K562 (cell line): Measurements from ENCODE around the gene UBE2L3. TPM values are rescaled to one million over a fixed set of nuclear protein-coding genes. Genes with fewer than 3 reads are reported as not detected.

Experiments
- ATAC-seq: fragments of 200-7000 bp; cut with Tn5 transposase; 3 replicates; pipeline ENCODE4 v1.9.1; 2020; ENCODE audit warnings: moderate library complexity
- BruUV-seq: library from RNA; stranded (reverse); fragments of 400-500 nt; replicated peaks from 2 replicates; lab custom pipeline; 2021; lab: Mats Ljungman, UMichigan
- CTCF ChIA-PET: fragments of 300-600 bp; formaldehyde crosslinking; extraction: SDS; loops from one replicate; lab custom pipeline; 2021; ENCODE audit warnings: low intra/inter-chr PET ratio; lab: Yijun Ruan, JAX
- POLR2A ChIA-PET: fragments of 300-600, 350-650 bp; sonication (Branson Sonifier 250); formaldehyde crosslinking; extraction: SDS; loops from one replicate; lab custom pipeline; 2021; ENCODE audit warnings: antibody characterized with exemption, inconsistent platforms; lab: Yijun Ruan, JAX
- DNase-seq, 4 experiments: peaks; one replicate each; pipeline versions ENCODE4 v3.0.0 to v3.0.0-alpha.2; 2011 to 2018; ENCODE audit warnings: low spot score in 3 of 4, mixed read lengths in 3 of 4; ENCODE audit errors: extremely low read depth in 1 of 4
- FAIRE-seq: peaks from 2 replicates; lab custom pipeline; 2011; peaks lifted over from hg19 to GRCh38; lab: Jason Lieb, UNC
- H2AFZ ChIP-seq: 2 replicates; pipeline ENCODE4 v1.6.0; 2011; ENCODE audit warnings: low read depth, low read length, control low read depth, inconsistent platforms
- H3K27ac ChIP-seq: fragments of 200-600 bp; 3 replicates; pipeline ENCODE4 v1.8.0; 2011; ENCODE audit warnings: low read depth, mild to moderate bottlenecking, control low read depth, inconsistent platforms, low read length, moderate library complexity, mixed read lengths; ENCODE audit errors: extremely low read depth
- H3K27me3 ChIP-seq, 2 experiments: fragments of 300-600 bp in 1 of 2; 2 replicates in 1 of 2; 3 replicates in 1 of 2; pipeline versions ENCODE4 v1.6.0 to v1.8.0; 2011; ENCODE audit warnings: inconsistent platforms in 2 of 2, low read length in 2 of 2, mild to moderate bottlenecking in 1 of 2, mixed read lengths in 1 of 2, moderate library complexity in 1 of 2; ENCODE audit not compliant: control insufficient read depth in 2 of 2, insufficient read depth in 2 of 2
- H3K36me3 ChIP-seq: fragments of 300-600 bp; 3 replicates; pipeline ENCODE4 v1.8.0; 2011; ENCODE audit warnings: mild to moderate bottlenecking, low read length, inconsistent platforms; ENCODE audit not compliant: control insufficient read depth, insufficient read depth
- H3K4me1 ChIP-seq, 2 experiments: fragments of 200-600 bp in 1 of 2; replicated peaks in 1 of 2; 2 replicates in 1 of 2; 3 replicates in 1 of 2; pipeline versions ENCODE4 v1.5.1 to v1.8.0; 2011; ENCODE audit warnings: inconsistent platforms in 2 of 2, low read length in 2 of 2, mild to moderate bottlenecking in 1 of 2, mixed read lengths in 1 of 2, moderate library complexity in 1 of 2; ENCODE audit not compliant: control insufficient read depth in 2 of 2, insufficient read depth in 2 of 2
- H3K4me2 ChIP-seq: 2 replicates; pipeline ENCODE4 v1.6.1; 2011; ENCODE audit warnings: low read length, control low read depth, inconsistent platforms, mixed read lengths; ENCODE audit not compliant: insufficient read depth
- H3K4me3 ChIP-seq: fragments of 200-600 bp; sonication (generic), shearing (Covaris generic); 2 replicates; pipeline ENCODE4 v1.5.1; 2016; ENCODE audit warnings: control low read depth, inconsistent platforms
- H3K79me2 ChIP-seq: fragments of 200-600 bp; 3 replicates; pipeline ENCODE4 v1.8.0; 2011; ENCODE audit warnings: low read length, inconsistent platforms; ENCODE audit not compliant: control insufficient read depth, insufficient read depth
- H3K9ac ChIP-seq, 2 experiments: 2 replicates each; pipeline versions ENCODE4 v1.6.0 to v1.6.1; 2011; ENCODE audit warnings: low read depth in 2 of 2, low read length in 2 of 2, control low read depth in 1 of 2, inconsistent platforms in 1 of 2, mild to moderate bottlenecking in 1 of 2, mixed read lengths in 1 of 2; ENCODE audit not compliant: insufficient read depth in 1 of 2
- H3K9me1 ChIP-seq: one replicate; pipeline ENCODE4 v1.6.0; 2011; ENCODE audit warnings: inconsistent platforms, mild to moderate bottlenecking, low read length, moderate library complexity; ENCODE audit not compliant: control insufficient read depth, insufficient read depth
- H3K9me3 ChIP-seq: replicated peaks from 2 replicates; pipeline ENCODE4 v1.5.1; 2011; ENCODE audit warnings: low read depth, low read length, inconsistent platforms; ENCODE audit not compliant: control insufficient read depth, insufficient read depth
- H4K20me1 ChIP-seq: replicated peaks from 2 replicates; pipeline ENCODE4 v1.6.1; 2011; ENCODE audit warnings: low read length, inconsistent platforms, mixed read lengths; ENCODE audit not compliant: control insufficient read depth, insufficient read depth
- CEBPG ChIP-seq, 3 experiments: fragments of 200-800 bp in 1 of 3; sonication (Bioruptor generic) in 1 of 3; sonication (generic) in 1 of 3; formaldehyde crosslinking in 1 of 3; IDR thresholded peaks in 2 of 3; conservative IDR thresholded peaks in 1 of 3; 2 replicates each; pipeline versions ENCODE4 v1.6.1 to v1.8.0; 2016 to 2022; ENCODE audit warnings: missing compliant biosample characterization in 2 of 3, missing genetic modification characterization in 2 of 3, mild to moderate bottlenecking in 1 of 3, missing genetic modification reagents in 1 of 3
- HCFC1 ChIP-seq: IDR thresholded peaks from 2 replicates; pipeline ENCODE4 v1.6.1; 2012; ENCODE audit warnings: low read depth, low read length, improper control_type of control experiment
- HNRNPUL1 ChIP-seq: fragments of 200-400 bp; formaldehyde crosslinking; IDR thresholded peaks from 2 replicates; pipeline ENCODE4 v1.6.1; 2017; ENCODE audit warnings: low read length
- KAT2B ChIP-seq: IDR thresholded peaks from one replicate; pipeline ENCODE4 v1.6.1; 2012; ENCODE audit warnings: low read depth, mild to moderate bottlenecking, control low read depth, inconsistent platforms, low read length, moderate library complexity
- NFIX ChIP-seq: fragments of 250-450 bp; sonication (Bioruptor Pico); IDR thresholded peaks from 2 replicates; pipeline ENCODE4 v1.4.0; 2020; ENCODE audit warnings: low read depth, mild to moderate bottlenecking, moderate library complexity
- POLR2AphosphoS2 ChIP-seq: IDR thresholded peaks from 2 replicates; pipeline ENCODE4 v1.6.1; 2012; ENCODE audit warnings: low read length, improper control_type of control experiment
- RBBP5 ChIP-seq: fragments of 200-600 bp; sonication (generic); IDR thresholded peaks from 2 replicates; pipeline ENCODE4 v1.6.1; 2012; ENCODE audit warnings: borderline replicate concordance, mild to moderate bottlenecking, low read length, control low read depth, inconsistent platforms; ENCODE audit not compliant: insufficient read depth, poor library complexity, severe bottlenecking
- SMARCC2 ChIP-seq: fragments of 450-650 bp; IDR thresholded peaks from 2 replicates; pipeline ENCODE4 v1.6.1; 2017; ENCODE audit warnings: antibody characterized with exemption, moderate library complexity, mild to moderate bottlenecking, low read depth
- SMC3 ChIP-seq: conservative IDR thresholded peaks from 2 replicates; pipeline ENCODE4 v1.6.1; 2011; ENCODE audit warnings: low read depth, low read length, improper control_type of control experiment; ENCODE audit not compliant: insufficient read depth
- SNIP1 ChIP-seq: fragments of 450-650 bp; IDR thresholded peaks from 2 replicates; pipeline ENCODE4 v1.7.1; 2017; ENCODE audit warnings: low read depth, mild to moderate bottlenecking
- WHSC1 ChIP-seq: IDR thresholded peaks from one replicate; pipeline ENCODE4 v1.6.1; 2012; ENCODE audit warnings: low read length, control low read depth, inconsistent platforms
- ZC3H11A ChIP-seq: IDR thresholded peaks from 2 replicates; pipeline ENCODE4 v1.6.1; 2012; ENCODE audit warnings: low read depth, low read length, improper control_type of control experiment
- ZNF134 ChIP-seq: fragments of 250-450 bp; sonication (Bioruptor Pico); conservative IDR thresholded peaks from 2 replicates; pipeline ENCODE4 v1.4.0; 2020
- ZNF408 ChIP-seq: fragments of 250-450 bp; sonication (Bioruptor Pico); IDR thresholded peaks from 2 replicates; pipeline ENCODE4 v1.4.0; 2020; ENCODE audit warnings: low read depth, mild to moderate bottlenecking, moderate library complexity
- WGBS: fragments of 100-300 bp; shearing (Covaris generic); methylation state at CpG from one replicate; pipeline ENCODE4 v1.1.6; 2016; ENCODE audit warnings: low coverage, mixed read lengths; ENCODE audit not compliant: insufficient coverage; ENCODE audit errors: missing lambda C conversion rate; 5-methylcytosine and 5-hydroxymethylcytosine counted together
- in situ Hi-C: fragments of 300-500 bp; cut with MboI; formaldehyde crosslinking; loops from 4 replicates; pipeline ENCODE4 v1.15.0; 2018; ENCODE audit warnings: inconsistent platforms, mixed read lengths
- intact Hi-C: fragments of 100-400 bp; cut with micrococcal nuclease; formaldehyde crosslinking; loops from 2 replicates; pipeline ENCODE4 v1.14.2; 2022
- polyA plus RNA-seq, 8 experiments: library from polyadenylated mRNA; depleted of rRNA in 4 of 8; stranded (reverse) in 5 of 8; unstranded in 3 of 8; fragments of >200 nt; fragmentation: Nextera tagmentation in 2 of 8; fragmentation: Illumina TruSeq in 1 of 8; extraction: Ambion mirVana in 2 of 8; extraction: Trizol in 1 of 8; gene quantifications; 2 replicates each; pipeline versions ENCODE4 v1.2.1 to v1.2.3, GENCODE V29; 2011 to 2014; ENCODE audit warnings: inconsistent platforms in 1 of 8, missing spikeins in 1 of 8
- total RNA-seq, 7 experiments: library from RNA; depleted of rRNA in 6 of 7; stranded (reverse); fragments of >200 nt in 6 of 7; fragmentation: Illumina TruSeq in 2 of 7; extraction: Trizol in 2 of 7; gene quantifications; 2 replicates each; pipeline versions ENCODE4 v1.2.1 to v1.2.3, GENCODE V29; 2011 to 2021; ENCODE audit warnings: low replicate concordance in 1 of 7
- TF ChIP-seq, protein P1 (sequence below), 3 experiments: IDR thresholded peaks in 2 of 3; conservative IDR thresholded peaks in 1 of 3; 2 replicates each; pipeline ENCODE4 v1.5.1; 2011 to 2012; ENCODE audit warnings: low read length in 3 of 3, mild to moderate bottlenecking in 3 of 3, control low read depth in 2 of 3, improper control_type of control experiment in 1 of 3, inconsistent platforms in 1 of 3, low read depth in 1 of 3, mixed read lengths in 1 of 3, moderate library complexity in 1 of 3; ENCODE audit not compliant: insufficient read depth in 2 of 3
- TF ChIP-seq, protein P2 (sequence below): fragments of 450-650 bp; formaldehyde crosslinking; IDR thresholded peaks from 2 replicates; pipeline ENCODE4 v1.4.0; 2020; ENCODE audit warnings: mild to moderate bottlenecking

Gene UBE2L3
- total and polyA plus RNA-seq, 9 of the 15 experiments (the other 6 are each of a cell fraction or from before 2014, with no cell fraction given): 215 to 625 (median 285) TPM

DNA sequence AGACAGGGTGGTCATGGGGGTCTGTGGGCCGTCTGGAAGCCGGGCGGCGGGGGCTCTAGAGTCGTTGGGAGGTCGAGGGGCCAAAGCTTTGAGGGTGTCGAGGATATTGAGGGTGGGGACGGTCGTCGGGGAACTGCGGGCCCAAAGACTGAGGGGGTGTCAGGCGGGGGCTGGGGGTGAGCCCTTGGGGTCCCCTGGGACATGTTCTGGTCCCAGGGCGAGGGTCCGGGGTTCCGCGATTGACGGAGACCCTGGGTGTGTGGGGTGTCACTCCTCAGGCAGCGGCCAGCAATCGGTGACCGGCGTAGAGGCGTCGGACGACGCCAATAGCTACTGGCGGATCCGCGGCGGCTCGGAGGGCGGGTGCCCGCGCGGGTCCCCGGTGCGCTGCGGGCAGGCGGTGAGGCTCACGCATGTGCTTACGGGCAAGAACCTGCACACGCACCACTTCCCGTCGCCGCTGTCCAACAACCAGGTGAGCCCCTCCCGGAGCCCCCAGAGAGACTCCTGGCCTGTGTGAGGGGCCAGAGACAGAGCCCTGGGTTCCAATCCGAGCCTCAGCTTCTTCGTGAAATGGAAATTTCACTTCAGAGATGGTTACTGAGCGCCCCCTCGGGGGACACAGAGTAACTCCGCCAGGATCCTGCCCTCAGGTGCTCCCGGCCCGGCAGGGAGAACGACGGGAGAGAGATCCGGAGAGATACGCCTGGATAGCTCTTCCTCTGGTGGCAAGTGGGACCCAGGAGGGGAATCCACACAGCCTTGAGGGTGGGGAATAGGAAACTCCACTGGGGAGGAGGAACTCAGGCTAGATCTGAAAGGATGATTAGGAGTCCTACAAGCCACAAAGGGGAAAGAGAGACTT is 75.3 kb downstream of the UBE2L3 start:
- peaks cover 31 to 56% of the 10 kb centered on the region in 2 experiments for H3K4me1 ChIP-seq
- peaks cover 25% of the 10 kb centered on the region for H4K20me1 ChIP-seq
- H3K27ac ChIP-seq: peak overlapping the region; percentile 83
- intact Hi-C loops: loop anchor here (1.0 to 2.0 kb wide), 4 partner anchors 8 to 76 kb away; partner anchors contain the start of gene UBE2L3
- H3K9me1 ChIP-seq: peaks cover 16% of the 10 kb centered on the region
- H3K79me2 ChIP-seq: peaks cover 41% of the 10 kb centered on the region
- no peaks in the 10 kb centered on the region for H3K9me3 ChIP-seq
- DNase-seq (peak; percentile 95 to 98 (median 96)), ATAC-seq (peak; percentile 68), FAIRE-seq (peak; percentile 65)
- peak overlapping the region; percentile 84 for H2AFZ ChIP-seq
- ChIA-PET CTCF (interaction anchor here (0.6 to 8.8 kb wide), 7 partner anchors 13 to 55 kb away, joined by 3 to 99 read pairs (median 4); partner anchors contain the start of genes CCDC116 and YDJC), POLR2A (interaction anchor here (0.5 to 76.8 kb wide), 37 partner anchors 16 to 1531 kb away, joined by 3 to 4622 read pairs (median 4); partner anchors contain the start of genes CCDC116, PPIL2, PPM1F and SDF2L1)
- no peaks in the 10 kb centered on the region; a peak in 1 of 5 replicates for H3K27me3 ChIP-seq
- in situ Hi-C loops: loop anchor here (5.0 to 25.0 kb wide), 3 partner anchors 106 to 506 kb away; no protein-coding TSS in a partner anchor
- H3K4me3 ChIP-seq: peak overlapping the region; percentile 59
- peak overlapping the region; percentile 92 to 97 for H3K9ac ChIP-seq
- WGBS: under 1% methylated on average over 56 of the region's 56 CpGs
- peak overlapping the region; percentile 95 for H3K4me2 ChIP-seq
- H3K36me3 ChIP-seq: peaks cover 38% of the 10 kb centered on the region
- TSS peak; percentile 68 for BruUV-seq
- TF ChIP-seq NFIX (CRISPR knock-in tag) (no peak), CEBPG (CRISPR knock-in tag; IDR thresholded peaks at IDR 0.05) (no peak), CEBPG (tag; conservative IDR thresholded peaks at IDR 0.05 in 1 of 2, IDR thresholded peaks at IDR 0.05 in 1 of 2) (no peak), SMC3 (peak; percentile 95), HCFC1 (peak; percentile 65), POLR2AphosphoS2 (peak; percentile 28; the same call in 1 of the 2 replicates), ZNF408 (CRISPR knock-in tag) (no peak), SNIP1 (no peak), ZNF134 (CRISPR knock-in tag) (no peak), KAT2B (peak; percentile 92), ZC3H11A (peak; percentile 96), HNRNPUL1 (no peak), SMARCC2 (no peak), WHSC1 (peak; percentile 22), RBBP5 (peak; percentile 88)
- TF ChIP-seq, protein P1, sequence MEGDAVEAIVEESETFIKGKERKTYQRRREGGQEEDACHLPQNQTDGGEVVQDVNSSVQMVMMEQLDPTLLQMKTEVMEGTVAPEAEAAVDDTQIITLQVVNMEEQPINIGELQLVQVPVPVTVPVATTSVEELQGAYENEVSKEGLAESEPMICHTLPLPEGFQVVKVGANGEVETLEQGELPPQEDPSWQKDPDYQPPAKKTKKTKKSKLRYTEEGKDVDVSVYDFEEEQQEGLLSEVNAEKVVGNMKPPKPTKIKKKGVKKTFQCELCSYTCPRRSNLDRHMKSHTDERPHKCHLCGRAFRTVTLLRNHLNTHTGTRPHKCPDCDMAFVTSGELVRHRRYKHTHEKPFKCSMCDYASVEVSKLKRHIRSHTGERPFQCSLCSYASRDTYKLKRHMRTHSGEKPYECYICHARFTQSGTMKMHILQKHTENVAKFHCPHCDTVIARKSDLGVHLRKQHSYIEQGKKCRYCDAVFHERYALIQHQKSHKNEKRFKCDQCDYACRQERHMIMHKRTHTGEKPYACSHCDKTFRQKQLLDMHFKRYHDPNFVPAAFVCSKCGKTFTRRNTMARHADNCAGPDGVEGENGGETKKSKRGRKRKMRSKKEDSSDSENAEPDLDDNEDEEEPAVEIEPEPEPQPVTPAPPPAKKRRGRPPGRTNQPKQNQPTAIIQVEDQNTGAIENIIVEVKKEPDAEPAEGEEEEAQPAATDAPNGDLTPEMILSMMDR (IDR thresholded peaks at IDR 0.05 in 2 of 3, conservative IDR thresholded peaks at IDR 0.05 in 1 of 3; ENCODE audit: insufficient read depth in 2 of 3, low read depth in 1 of 3, low read length in 3 of 3): peak in 2 of 3 experiments; percentile 99 to 100; a peak in 4 of 6 replicates
- TF ChIP-seq, protein P2, sequence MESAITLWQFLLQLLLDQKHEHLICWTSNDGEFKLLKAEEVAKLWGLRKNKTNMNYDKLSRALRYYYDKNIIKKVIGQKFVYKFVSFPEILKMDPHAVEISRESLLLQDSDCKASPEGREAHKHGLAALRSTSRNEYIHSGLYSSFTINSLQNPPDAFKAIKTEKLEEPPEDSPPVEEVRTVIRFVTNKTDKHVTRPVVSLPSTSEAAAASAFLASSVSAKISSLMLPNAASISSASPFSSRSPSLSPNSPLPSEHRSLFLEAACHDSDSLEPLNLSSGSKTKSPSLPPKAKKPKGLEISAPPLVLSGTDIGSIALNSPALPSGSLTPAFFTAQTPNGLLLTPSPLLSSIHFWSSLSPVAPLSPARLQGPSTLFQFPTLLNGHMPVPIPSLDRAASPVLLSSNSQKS (CRISPR knock-in tag): no peak
